ENCODE data around the gene LCE2D. TPM values are rescaled to one million over a fixed set of nuclear protein-coding genes. Genes with fewer than 3 reads are reported as not detected.

LCE2D gene, protein sequence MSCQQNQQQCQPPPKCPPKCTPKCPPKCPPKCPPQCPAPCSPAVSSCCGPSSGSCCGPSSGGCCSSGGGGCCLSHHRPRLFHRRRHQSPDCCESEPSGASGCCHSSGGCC
- total RNA-seq: not detected

DNA sequence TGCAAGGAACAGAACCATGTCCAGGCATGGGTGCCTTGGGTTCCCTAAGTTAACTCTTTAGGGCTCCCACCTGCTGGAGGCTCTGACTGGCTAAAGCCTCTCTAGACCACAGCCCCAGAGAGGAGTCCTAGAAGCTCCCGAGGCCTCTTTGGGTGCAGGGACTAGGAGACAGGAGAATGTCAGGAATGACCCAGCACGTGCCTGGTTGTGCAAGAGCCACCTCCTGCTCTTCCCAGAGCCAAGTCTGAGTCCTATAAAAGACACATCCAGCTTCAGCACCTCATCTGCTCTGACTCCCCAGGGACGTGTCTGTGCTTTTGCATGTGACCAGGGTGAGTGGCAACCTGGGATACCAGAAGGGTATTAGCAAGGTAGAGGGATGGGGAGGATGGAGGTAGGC lies at the start of gene LCE2D:
TSS of gene LCE2D (plus strand) at position 283 of the 400 bp plus-strand sequence. CDS start 726 bp downstream, outside the sequence.
- H3K9me3 ChIP-seq: no peaks in the 10 kb centered on the region
- no peak for DNase-seq
- in situ Hi-C loops (cut with MboI; ENCODE audit: low pct_ligation_motif_present in 1 of 4, low pct_unique_long_range_greater_than_20kb in 1 of 4, low sequenced_read_pairs in 3 of 4) (no loop called here), intact Hi-C loops (cut with DNase I; ENCODE audit: low total_unique reads) (no loop called here)
- WGBS, 2 donors (ENCODE audit: low coverage in 1 of 2): 50 to 55% methylated on average over 1 to 3 of the region's 3 CpGs
- TF ChIP-seq EP300 (IDR thresholded peaks at IDR 0.05; ENCODE audit: low read depth) (no peak), POLR2AphosphoS5 (IDR thresholded peaks at IDR 0.05) (no peak), POLR2A (IDR thresholded peaks at IDR 0.05) (no peak)
- TF ChIP-seq, protein P1, sequence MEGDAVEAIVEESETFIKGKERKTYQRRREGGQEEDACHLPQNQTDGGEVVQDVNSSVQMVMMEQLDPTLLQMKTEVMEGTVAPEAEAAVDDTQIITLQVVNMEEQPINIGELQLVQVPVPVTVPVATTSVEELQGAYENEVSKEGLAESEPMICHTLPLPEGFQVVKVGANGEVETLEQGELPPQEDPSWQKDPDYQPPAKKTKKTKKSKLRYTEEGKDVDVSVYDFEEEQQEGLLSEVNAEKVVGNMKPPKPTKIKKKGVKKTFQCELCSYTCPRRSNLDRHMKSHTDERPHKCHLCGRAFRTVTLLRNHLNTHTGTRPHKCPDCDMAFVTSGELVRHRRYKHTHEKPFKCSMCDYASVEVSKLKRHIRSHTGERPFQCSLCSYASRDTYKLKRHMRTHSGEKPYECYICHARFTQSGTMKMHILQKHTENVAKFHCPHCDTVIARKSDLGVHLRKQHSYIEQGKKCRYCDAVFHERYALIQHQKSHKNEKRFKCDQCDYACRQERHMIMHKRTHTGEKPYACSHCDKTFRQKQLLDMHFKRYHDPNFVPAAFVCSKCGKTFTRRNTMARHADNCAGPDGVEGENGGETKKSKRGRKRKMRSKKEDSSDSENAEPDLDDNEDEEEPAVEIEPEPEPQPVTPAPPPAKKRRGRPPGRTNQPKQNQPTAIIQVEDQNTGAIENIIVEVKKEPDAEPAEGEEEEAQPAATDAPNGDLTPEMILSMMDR (IDR thresholded peaks at IDR 0.05): no peak
- H3K27ac ChIP-seq: no peak within 1 kb of the TSS
- no peaks in the 10 kb centered on the region for H3K4me1 ChIP-seq
- no peaks in the 10 kb centered on the region for H3K36me3 ChIP-seq
- no peak within 1 kb of the TSS for H3K4me3 ChIP-seq
- H3K27me3 ChIP-seq: no peaks in the 10 kb centered on the region

DNA sequence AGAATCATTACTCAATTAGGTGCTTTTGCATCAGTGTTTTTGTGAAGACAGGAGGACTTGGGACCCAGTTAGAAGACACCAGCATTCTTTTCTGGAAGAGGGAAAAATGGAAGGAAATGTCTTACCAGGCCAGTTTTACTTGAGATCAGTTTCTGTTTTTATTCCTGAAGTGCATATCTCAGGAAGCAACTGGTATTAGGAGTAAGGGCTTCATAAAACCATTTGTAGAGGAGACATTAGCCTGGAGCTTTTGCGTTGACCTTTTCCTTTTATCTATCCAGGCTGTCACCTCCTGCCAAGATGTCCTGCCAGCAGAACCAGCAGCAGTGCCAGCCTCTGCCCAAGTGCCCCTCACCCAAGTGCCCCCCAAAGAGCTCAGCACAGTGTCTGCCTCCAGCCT lies 49.7 kb upstream of the LCE2D start, which contains the start of gene LCE3B:
TSS of gene LCE3B (plus strand) at position 301 of the 400 bp plus-strand sequence. CDS start at position 301, 0 bp downstream.
- Histone ChIP-seq H3K27me3 (no peaks in the 10 kb centered on the region), H3K4me3 (no peak within 1 kb of the TSS), H3K36me3 (no peaks in the 10 kb centered on the region), H3K9me3 (peaks cover under 1 to 5% of the 10 kb centered on the region in 2 donors), H3K4me1 (no peaks in the 10 kb centered on the region), H3K27ac (no peak within 1 kb of the TSS)
- no peak for DNase-seq
- in situ Hi-C loops (cut with MboI; ENCODE audit: low pct_ligation_motif_present in 1 of 4, low pct_unique_long_range_greater_than_20kb in 1 of 4, low sequenced_read_pairs in 3 of 4): no loop called here
- intact Hi-C loops (cut with DNase I; ENCODE audit: low total_unique reads): no loop called here
- WGBS, 2 donors (ENCODE audit: low coverage in 1 of 2): 100% methylated on average over 1 of the region's 1 CpG; no CpG with 5 or more reads in 1 of the 2 donors
- no peak for TF ChIP-seq EP300 (IDR thresholded peaks at IDR 0.05; ENCODE audit: low read depth)
- TF ChIP-seq, protein P1 (IDR thresholded peaks at IDR 0.05): no peak
- no peak for TF ChIP-seq POLR2A (IDR thresholded peaks at IDR 0.05)
- no peak for TF ChIP-seq POLR2AphosphoS5 (IDR thresholded peaks at IDR 0.05)

DNA sequence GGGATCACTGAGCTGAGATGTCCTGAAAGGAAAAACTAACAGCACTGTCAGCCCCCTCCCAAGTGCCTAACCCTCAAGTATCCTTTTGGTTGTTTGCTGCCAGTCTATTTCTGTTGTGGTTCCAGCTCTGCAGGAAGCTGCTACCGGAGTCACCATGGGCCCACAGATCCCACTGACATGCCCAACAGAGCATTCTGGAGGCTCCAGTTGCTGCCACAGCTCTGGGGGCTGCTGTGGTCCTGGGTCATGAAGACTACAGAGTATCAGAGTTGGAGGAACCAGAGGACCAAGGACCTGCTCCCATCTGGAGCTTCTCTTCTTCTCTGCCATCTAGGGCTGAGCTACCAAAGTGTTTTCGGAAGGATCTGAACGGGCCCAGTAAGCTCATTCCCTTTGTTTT lies 41.2 kb upstream of the LCE2D start:
- in situ Hi-C loops (cut with MboI; ENCODE audit: low pct_ligation_motif_present in 1 of 4, low pct_unique_long_range_greater_than_20kb in 1 of 4, low sequenced_read_pairs in 3 of 4) (no loop called here), intact Hi-C loops (cut with DNase I; ENCODE audit: low total_unique reads) (no loop called here)
- Histone ChIP-seq H3K4me1 (no peaks in the 10 kb centered on the region), H3K27me3 (no peaks in the 10 kb centered on the region), H3K4me3 (no peak overlapping the region), H3K36me3 (no peaks in the 10 kb centered on the region), H3K27ac (no peak overlapping the region), H3K9me3 (peaks cover 3 to 12% of the 10 kb centered on the region in 2 donors)
- 80% methylated on average over 2 to 3 of the region's 3 CpGs for WGBS, 2 donors (ENCODE audit: low coverage in 1 of 2)
- no peak for DNase-seq
- no peak for TF ChIP-seq POLR2A (IDR thresholded peaks at IDR 0.05)
- TF ChIP-seq EP300 (IDR thresholded peaks at IDR 0.05; ENCODE audit: low read depth): no peak
- TF ChIP-seq, protein P1 (IDR thresholded peaks at IDR 0.05): no peak
- TF ChIP-seq POLR2AphosphoS5 (IDR thresholded peaks at IDR 0.05): no peak

DNA sequence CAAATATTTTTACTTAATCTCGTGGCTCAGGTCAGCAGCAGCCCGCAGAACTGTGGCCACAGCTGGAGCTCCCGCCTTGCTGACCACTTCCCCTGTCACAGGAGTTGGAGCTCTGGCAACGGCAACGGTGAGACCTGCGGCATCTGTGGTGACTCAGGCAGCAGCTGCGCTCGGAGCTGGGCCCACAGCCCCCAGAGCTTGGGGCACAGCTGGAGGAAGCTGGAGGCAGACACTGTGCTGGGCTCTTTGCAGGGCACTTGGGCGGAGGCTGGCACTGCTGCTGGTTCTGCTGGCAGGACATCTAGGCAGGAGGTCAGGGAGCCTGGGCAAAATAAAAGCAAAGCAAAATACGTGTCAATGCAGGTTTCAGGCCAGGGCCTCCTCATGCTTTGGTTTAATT lies 40.4 kb upstream of the LCE2D start, which contains the start of gene LCE3A:
TSS of gene LCE3A (minus strand) at position 301 of the 400 bp plus-strand sequence. CDS start at position 301, 0 bp downstream.
- no peak for DNase-seq
- intact Hi-C loops (cut with DNase I; ENCODE audit: low total_unique reads) (no loop called here), in situ Hi-C loops (cut with MboI; ENCODE audit: low pct_ligation_motif_present in 1 of 4, low pct_unique_long_range_greater_than_20kb in 1 of 4, low sequenced_read_pairs in 3 of 4) (no loop called here)
- H3K4me1 ChIP-seq: no peaks in the 10 kb centered on the region
- H3K27me3 ChIP-seq: no peaks in the 10 kb centered on the region
- WGBS, 2 donors (ENCODE audit: low coverage in 1 of 2): 35 to 40% methylated on average over 1 to 9 of the region's 10 CpGs
- no peak within 1 kb of the TSS for H3K4me3 ChIP-seq
- peaks cover 3 to 12% of the 10 kb centered on the region in 2 donors for H3K9me3 ChIP-seq
- no peak within 1 kb of the TSS for H3K27ac ChIP-seq
- TF ChIP-seq, protein P1 (IDR thresholded peaks at IDR 0.05): no peak
- TF ChIP-seq POLR2A (IDR thresholded peaks at IDR 0.05): no peak
- H3K36me3 ChIP-seq: no peaks in the 10 kb centered on the region

All from transverse colon (tissue), 4 donors.